OCI-M1 (cell line): ENCODE results near the gene AMZ2.
A peak's percentile ranks its signal among the peaks of the same experiment; 100 is the strongest.
"Not testable (repeated sequence)": the region's sequence is repeated elsewhere in the genome, so short reads cannot be mapped to it uniquely, and the experiment has no call there.

Source experiments
- DNase-seq: peaks from one replicate; lab custom pipeline; 2025; lab: John Stamatoyannopoulos, UW

Gene AMZ2

GRCh38 chr17:68249354-68249765 lies 1.5 kb downstream of the AMZ2 start:
- peak; percentile 81 for DNase-seq

- DNase-seq, result not testable (repeated sequence)
These were observed 5.6 kb downstream of the AMZ2 start for GRCh38 chr17:68253426-68253825.

- DNase-seq, result no peak
These were observed 7.3 kb downstream of the AMZ2 start for GRCh38 chr17:68255151-68255550.

- DNase-seq, result peak; percentile 87
These were observed 8.1 kb downstream of the AMZ2 start for GRCh38 chr17:68255731-68256538.

GRCh38 chr17:68256701-68257100 lies 8.9 kb downstream of the AMZ2 start:
- DNase-seq, result not testable (repeated sequence)

GRCh38 chr17:68257934-68258333 lies 10.1 kb downstream of the AMZ2 start:
- DNase-seq, result no peak

- not testable (repeated sequence) for DNase-seq
These were observed 11.2 kb downstream of the AMZ2 start for GRCh38 chr17:68258890-68259647.

- not testable (repeated sequence) for DNase-seq
These were observed 11.8 kb downstream of the AMZ2 start for GRCh38 chr17:68259648-68259951.

- no peak for DNase-seq
These were observed 12.4 kb downstream of the AMZ2 start for GRCh38 chr17:68260051-68260762.

GRCh38 chr17:68262467-68262866 lies 14.6 kb downstream of the AMZ2 start:
- DNase-seq, result not testable (repeated sequence)

- peak; percentile 82 for DNase-seq
These were observed 15.3 kb downstream of the AMZ2 start for GRCh38 chr17:68263101-68263681.

- not testable (repeated sequence) for DNase-seq
These were observed 18.0 kb downstream of the AMZ2 start for GRCh38 chr17:68265833-68266232.

- DNase-seq, result no peak
These were observed 25.9 kb downstream of the AMZ2 start for GRCh38 chr17:68273722-68274121.

GRCh38 chr17:68276339-68276738 lies 28.5 kb downstream of the AMZ2 start:
- DNase-seq, result not testable (repeated sequence)

- DNase-seq, result no peak
These were observed 30.0 kb downstream of the AMZ2 start for GRCh38 chr17:68277807-68278206.

- not testable (repeated sequence) for DNase-seq
These were observed 34.1 kb downstream of the AMZ2 start for GRCh38 chr17:68281965-68282364.

GRCh38 chr17:68288375-68288774 lies 40.5 kb downstream of the AMZ2 start:
- DNase-seq, result peak; percentile 74

- no peak for DNase-seq
These were observed 41.0 kb downstream of the AMZ2 start for GRCh38 chr17:68288804-68289203.

GRCh38 chr17:68289473-68289872 lies 41.6 kb downstream of the AMZ2 start:
- DNase-seq, result no peak

GRCh38 chr17:68289936-68290267 lies 42.1 kb downstream of the AMZ2 start:
- DNase-seq, result no peak

- DNase-seq, result no peak
These were observed 42.6 kb downstream of the AMZ2 start for GRCh38 chr17:68290268-68290954.
